Central memory CD8-positive, alpha-beta T cell (primary cell): ENCODE data around the gene KIF26A.

Source experiments
- ATAC-seq: fragments of 150-1000 bp; cut with Tn5 transposase; replicated peaks from 2 replicates; pipeline ENCODE4 v1.10.0; 2022; ENCODE audit warnings: mild to moderate bottlenecking, moderate FRiP score, moderate number of reproducible peaks; ENCODE audit not compliant: poor library complexity, severe bottlenecking; ENCODE audit errors: extremely low read depth
- DNase-seq, 2 donors: peaks; one replicate each; pipeline ENCODE4 v3.0.0; 2021; ENCODE audit warnings: low spot score in 2 of 2
- H3K27ac Mint-ChIP-seq: one replicate; pipeline ENCODE4 v1.8.0; 2022; ENCODE audit warnings: low read depth, mild to moderate bottlenecking, moderate library complexity, mixed read lengths
- H3K27me3 Mint-ChIP-seq: one replicate; pipeline ENCODE4 v1.8.0; 2022; ENCODE audit warnings: mixed read lengths
- H3K36me3 Mint-ChIP-seq: one replicate; pipeline ENCODE4 v1.8.0; 2022; ENCODE audit warnings: mild to moderate bottlenecking, moderate library complexity, mixed read lengths; ENCODE audit not compliant: insufficient read depth
- H3K4me1 Mint-ChIP-seq: one replicate; pipeline ENCODE4 v1.8.0; 2022; ENCODE audit warnings: mixed read lengths
- H3K4me3 Mint-ChIP-seq: one replicate; pipeline ENCODE4 v1.8.0; 2022; ENCODE audit warnings: mild to moderate bottlenecking, moderate library complexity, mixed read lengths
- H3K9me3 Mint-ChIP-seq: one replicate; pipeline ENCODE4 v1.8.0; 2022; ENCODE audit warnings: mixed read lengths

KIF26A gene

GRCh38 chr14:104096751-104097700 lies 41.4 kb upstream of the KIF26A start:
- ATAC-seq (no peak), DNase-seq (no peak)
- H3K4me1 Mint-ChIP-seq: peaks cover 6% of the 10 kb centered on the region
- H3K9me3 Mint-ChIP-seq: no peaks in the 10 kb centered on the region
- no peak overlapping the region for H3K27ac Mint-ChIP-seq
- no peaks in the 10 kb centered on the region for H3K27me3 Mint-ChIP-seq
- H3K4me3 Mint-ChIP-seq: no peak overlapping the region
- H3K36me3 Mint-ChIP-seq: peaks cover 2% of the 10 kb centered on the region

GRCh38 chr14:104098272-104099095 lies 39.9 kb upstream of the KIF26A start:
- no peak overlapping the region for H3K27ac Mint-ChIP-seq
- peaks cover 2% of the 10 kb centered on the region for H3K36me3 Mint-ChIP-seq
- H3K4me3 Mint-ChIP-seq: no peak overlapping the region
- H3K4me1 Mint-ChIP-seq: peaks cover 6% of the 10 kb centered on the region
- ATAC-seq (no peak), DNase-seq (no peak)
- H3K9me3 Mint-ChIP-seq: no peaks in the 10 kb centered on the region
- H3K27me3 Mint-ChIP-seq: no peaks in the 10 kb centered on the region

- Mint-ChIP-seq H3K27me3 (no peaks in the 10 kb centered on the region), H3K36me3 (peaks cover 2% of the 10 kb centered on the region), H3K9me3 (no peaks in the 10 kb centered on the region), H3K4me3 (no peak overlapping the region), H3K4me1 (peaks cover 3% of the 10 kb centered on the region), H3K27ac (no peak overlapping the region)
- DNase-seq (no peak), ATAC-seq (no peak)
These were observed 39.0 kb upstream of the KIF26A start for GRCh38 chr14:104099096-104100041.

- Mint-ChIP-seq H3K27ac (no peak overlapping the region), H3K4me1 (no peaks in the 10 kb centered on the region), H3K4me3 (no peak overlapping the region), H3K36me3 (no peaks in the 10 kb centered on the region), H3K27me3 (no peaks in the 10 kb centered on the region), H3K9me3 (no peaks in the 10 kb centered on the region)
- ATAC-seq: no peak
- DNase-seq: no peak
These were observed 38.0 kb upstream of the KIF26A start for GRCh38 chr14:104100171-104101085.

- H3K27me3 Mint-ChIP-seq: no peaks in the 10 kb centered on the region
- no peak for DNase-seq
- no peaks in the 10 kb centered on the region for H3K9me3 Mint-ChIP-seq
These were observed 37.2 kb upstream of the KIF26A start for GRCh38 chr14:104101086-104101621.

GRCh38 chr14:104101651-104102281 lies 36.6 kb upstream of the KIF26A start:
- no peaks in the 10 kb centered on the region for H3K27me3 Mint-ChIP-seq
- no peaks in the 10 kb centered on the region for H3K9me3 Mint-ChIP-seq
- H3K4me3 Mint-ChIP-seq: no peak overlapping the region
- no peak overlapping the region for H3K27ac Mint-ChIP-seq
- no peaks in the 10 kb centered on the region for H3K4me1 Mint-ChIP-seq
- DNase-seq (no peak), ATAC-seq (no peak)
- no peaks in the 10 kb centered on the region for H3K36me3 Mint-ChIP-seq

More at GRCh38 chr14:104101086-104101621, 37.2 kb upstream of the KIF26A start:
- Mint-ChIP-seq H3K36me3 (no peaks in the 10 kb centered on the region), H3K27ac (no peak overlapping the region), H3K4me1 (no peaks in the 10 kb centered on the region), H3K4me3 (no peak overlapping the region)
- ATAC-seq: no peak

GRCh38 chr14:104102282-104102914 lies 36.0 kb upstream of the KIF26A start:
- H3K27ac Mint-ChIP-seq: no peak overlapping the region
- DNase-seq: no peak
- no peaks in the 10 kb centered on the region for H3K27me3 Mint-ChIP-seq
- H3K4me3 Mint-ChIP-seq: no peak overlapping the region
- H3K9me3 Mint-ChIP-seq: no peaks in the 10 kb centered on the region
- H3K4me1 Mint-ChIP-seq: no peaks in the 10 kb centered on the region
- ATAC-seq: no peak
- H3K36me3 Mint-ChIP-seq: no peaks in the 10 kb centered on the region

GRCh38 chr14:104103061-104103445 lies 35.3 kb upstream of the KIF26A start:
- Mint-ChIP-seq H3K27me3 (no peaks in the 10 kb centered on the region), H3K4me3 (no peak overlapping the region), H3K27ac (no peak overlapping the region), H3K9me3 (no peaks in the 10 kb centered on the region), H3K4me1 (no peaks in the 10 kb centered on the region), H3K36me3 (no peaks in the 10 kb centered on the region)
- DNase-seq: no peak
- ATAC-seq: no peak

GRCh38 chr14:104103446-104104075 lies 34.8 kb upstream of the KIF26A start:
- H3K27ac Mint-ChIP-seq: no peak overlapping the region
- DNase-seq (no peak), ATAC-seq (no peak)
- H3K27me3 Mint-ChIP-seq: no peaks in the 10 kb centered on the region
- H3K36me3 Mint-ChIP-seq: no peaks in the 10 kb centered on the region
- H3K4me3 Mint-ChIP-seq: no peak overlapping the region
- no peaks in the 10 kb centered on the region for H3K4me1 Mint-ChIP-seq
- no peaks in the 10 kb centered on the region for H3K9me3 Mint-ChIP-seq

GRCh38 chr14:104104076-104104901 lies 34.1 kb upstream of the KIF26A start:
- DNase-seq: no peak
- Mint-ChIP-seq H3K27ac (no peak overlapping the region), H3K4me3 (no peak overlapping the region), H3K4me1 (no peaks in the 10 kb centered on the region), H3K36me3 (no peaks in the 10 kb centered on the region), H3K9me3 (no peaks in the 10 kb centered on the region), H3K27me3 (peaks cover 5% of the 10 kb centered on the region)
- no peak for ATAC-seq
